ENCODE results near the gene MDGA2. TPM values are rescaled to one million over a fixed set of nuclear protein-coding genes. Genes with fewer than 3 reads are reported as not detected.

MDGA2 gene
- total RNA-seq, 1 experiment from 2014 or later = not detected

DNA sequence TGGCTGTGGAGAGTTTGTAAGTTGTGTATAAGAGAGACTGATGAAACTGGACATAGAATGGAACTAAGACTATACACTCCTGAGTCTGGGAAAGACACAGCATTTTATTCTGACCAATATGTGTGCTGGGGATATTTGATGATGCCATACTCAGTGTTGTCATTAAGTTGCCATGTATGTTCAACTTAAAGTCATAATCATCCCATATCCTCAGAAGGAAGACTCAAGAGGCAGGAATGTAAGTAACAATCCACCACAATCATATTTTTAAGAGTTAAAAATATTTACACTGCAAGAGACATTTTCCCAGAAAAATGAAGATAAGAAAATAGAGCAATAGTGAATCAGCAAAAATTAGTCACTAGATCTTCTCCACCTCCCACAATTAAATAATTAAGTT, 120.1 kb downstream of the MDGA2 start:
- DNase-seq (ENCODE audit: low read depth, low spot score) (no peak), ATAC-seq (no peak)
- no TSS peak for BruUV-seq (replicated peaks)
- H3K79me2 ChIP-seq (ENCODE audit: insufficient read depth, low read length) = no peaks in the 10 kb centered on the region
- intact Hi-C loops (cut with micrococcal nuclease) = no loop called here
- no peak overlapping the region for H2AFZ ChIP-seq (ENCODE audit: low read depth, low read length, poor library complexity, severe bottlenecking)
- ChIA-PET CTCF (no interaction called here), RAD21 (ENCODE audit: low non-redundant PET in 1 of 2, low total read pairs in 2 of 2, uncharacterized antibody in 2 of 2, unreplicated experiment in 2 of 2) (no interaction called here), POLR2A (no interaction called here)
- no peak overlapping the region for H3K27ac ChIP-seq (ENCODE audit: low read depth, low read length)
- no peak overlapping the region for H3K9ac ChIP-seq (ENCODE audit: low read length)
- no peaks in the 10 kb centered on the region for H3K9me3 ChIP-seq (ENCODE audit: control insufficient read depth in 1 of 2, insufficient read depth in 1 of 2, low read depth in 1 of 2, low read length in 2 of 2)
- TF ChIP-seq, protein P1, sequence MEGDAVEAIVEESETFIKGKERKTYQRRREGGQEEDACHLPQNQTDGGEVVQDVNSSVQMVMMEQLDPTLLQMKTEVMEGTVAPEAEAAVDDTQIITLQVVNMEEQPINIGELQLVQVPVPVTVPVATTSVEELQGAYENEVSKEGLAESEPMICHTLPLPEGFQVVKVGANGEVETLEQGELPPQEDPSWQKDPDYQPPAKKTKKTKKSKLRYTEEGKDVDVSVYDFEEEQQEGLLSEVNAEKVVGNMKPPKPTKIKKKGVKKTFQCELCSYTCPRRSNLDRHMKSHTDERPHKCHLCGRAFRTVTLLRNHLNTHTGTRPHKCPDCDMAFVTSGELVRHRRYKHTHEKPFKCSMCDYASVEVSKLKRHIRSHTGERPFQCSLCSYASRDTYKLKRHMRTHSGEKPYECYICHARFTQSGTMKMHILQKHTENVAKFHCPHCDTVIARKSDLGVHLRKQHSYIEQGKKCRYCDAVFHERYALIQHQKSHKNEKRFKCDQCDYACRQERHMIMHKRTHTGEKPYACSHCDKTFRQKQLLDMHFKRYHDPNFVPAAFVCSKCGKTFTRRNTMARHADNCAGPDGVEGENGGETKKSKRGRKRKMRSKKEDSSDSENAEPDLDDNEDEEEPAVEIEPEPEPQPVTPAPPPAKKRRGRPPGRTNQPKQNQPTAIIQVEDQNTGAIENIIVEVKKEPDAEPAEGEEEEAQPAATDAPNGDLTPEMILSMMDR (IDR thresholded peaks at IDR 0.05 in 2 of 3, conservative IDR thresholded peaks at IDR 0.05 in 1 of 3; ENCODE audit: borderline replicate concordance in 1 of 3, insufficient read depth in 1 of 3, low read depth in 2 of 3, low read length in 2 of 3) = no peak
- TF ChIP-seq POLR2A (IDR thresholded peaks at IDR 0.05; ENCODE audit: borderline replicate concordance, extremely low read depth, insufficient read depth, insufficient read length) = no peak
- TF ChIP-seq ELF1 (IDR thresholded peaks at IDR 0.05; ENCODE audit: borderline replicate concordance, low read depth) = no peak
- no peak for TF ChIP-seq POLR2AphosphoS5 (IDR thresholded peaks at IDR 0.05; ENCODE audit: low read depth, low read length)
- TF ChIP-seq FOSL1 (IDR thresholded peaks at IDR 0.05; ENCODE audit: low read depth) = no peak
- TF ChIP-seq EZH2phosphoT487 (IDR thresholded peaks at IDR 0.05; ENCODE audit: borderline replicate concordance) = no peak
- TF ChIP-seq TCF7L2 (IDR thresholded peaks at IDR 0.05; ENCODE audit: borderline replicate concordance, extremely low read depth, insufficient read depth, insufficient read length) = no peak
- TF ChIP-seq ZFX (IDR thresholded peaks at IDR 0.05) = no peak
- H4K20me1 ChIP-seq (ENCODE audit: insufficient read depth) = no peaks in the 10 kb centered on the region
- H3K9me2 ChIP-seq (ENCODE audit: insufficient read depth) = no peaks in the 10 kb centered on the region
- H3K4me3 ChIP-seq (replicated peaks in 1 of 2; ENCODE audit: low read depth in 1 of 2, low read length in 2 of 2) = no peak overlapping the region
- H3K27me3 ChIP-seq (ENCODE audit: insufficient read depth, low read length) = no peaks in the 10 kb centered on the region
- H3K4me1 ChIP-seq (ENCODE audit: control insufficient read depth in 1 of 2, insufficient read depth in 2 of 2, low read length in 2 of 2) = no peaks in the 10 kb centered on the region
- no peak overlapping the region for H3K4me2 ChIP-seq (ENCODE audit: low read length)
- H3K36me3 ChIP-seq (ENCODE audit: control insufficient read depth in 1 of 2, insufficient read depth in 2 of 2, low read length in 2 of 2) = no peaks in the 10 kb centered on the region

DNA sequence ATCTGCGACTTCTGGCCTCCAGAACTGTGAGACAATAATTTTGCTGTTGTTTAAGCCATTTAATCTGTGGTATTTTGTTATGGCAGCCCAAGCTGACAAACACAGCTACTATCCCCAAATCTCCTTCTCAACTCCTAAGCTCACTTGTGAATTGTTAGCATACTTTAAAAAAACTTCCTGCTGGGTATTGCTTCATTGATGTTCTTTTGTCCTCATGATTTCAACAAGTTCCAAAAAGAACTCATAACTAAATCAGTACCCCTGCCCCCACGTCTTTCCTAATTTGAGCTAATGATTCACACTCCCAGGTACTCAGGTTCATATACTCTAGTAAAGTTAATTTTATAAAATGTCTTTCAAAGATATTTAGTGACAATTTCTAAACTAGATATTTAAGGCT, 125.5 kb downstream of the MDGA2 start:
- ATAC-seq = no peak
- Histone ChIP-seq H3K4me3 (replicated peaks in 1 of 2; ENCODE audit: low read depth in 1 of 2, low read length in 2 of 2) (no peak overlapping the region), H3K27me3 (ENCODE audit: insufficient read depth, low read length) (no peaks in the 10 kb centered on the region), H3K36me3 (ENCODE audit: control insufficient read depth in 1 of 2, insufficient read depth in 2 of 2, low read length in 2 of 2) (no peaks in the 10 kb centered on the region), H3K9me3 (ENCODE audit: control insufficient read depth in 1 of 2, insufficient read depth in 1 of 2, low read depth in 1 of 2, low read length in 2 of 2) (no peaks in the 10 kb centered on the region), H3K9ac (ENCODE audit: low read length) (no peak overlapping the region), H3K4me1 (ENCODE audit: control insufficient read depth in 1 of 2, insufficient read depth in 2 of 2, low read length in 2 of 2) (no peaks in the 10 kb centered on the region), H2AFZ (ENCODE audit: low read depth, low read length, poor library complexity, severe bottlenecking) (no peak overlapping the region), H3K79me2 (ENCODE audit: insufficient read depth, low read length) (no peaks in the 10 kb centered on the region), H4K20me1 (ENCODE audit: insufficient read depth) (no peaks in the 10 kb centered on the region), H3K4me2 (ENCODE audit: low read length) (no peak overlapping the region), H3K9me2 (ENCODE audit: insufficient read depth) (no peaks in the 10 kb centered on the region), H3K27ac (ENCODE audit: low read depth, low read length) (no peak overlapping the region)
- ChIA-PET POLR2A (no interaction called here), RAD21 (ENCODE audit: low non-redundant PET in 1 of 2, low total read pairs in 2 of 2, uncharacterized antibody in 2 of 2, unreplicated experiment in 2 of 2) (no interaction called here), CTCF (no interaction called here)
- DNase-seq (ENCODE audit: low read depth, low spot score) = no peak
- intact Hi-C loops (cut with micrococcal nuclease) = no loop called here
- BruUV-seq (replicated peaks) = no TSS peak
- no peak for TF ChIP-seq EZH2 (IDR thresholded peaks at IDR 0.05)
- TF ChIP-seq SP1 (IDR thresholded peaks at IDR 0.05; ENCODE audit: low read depth) = no peak
- no peak for TF ChIP-seq SIN3A (IDR thresholded peaks at IDR 0.05; ENCODE audit: low read depth)
- no peak for TF ChIP-seq ZNF274 (IDR thresholded peaks at IDR 0.05; ENCODE audit: low read depth, low read length)
- TF ChIP-seq, protein P2, sequence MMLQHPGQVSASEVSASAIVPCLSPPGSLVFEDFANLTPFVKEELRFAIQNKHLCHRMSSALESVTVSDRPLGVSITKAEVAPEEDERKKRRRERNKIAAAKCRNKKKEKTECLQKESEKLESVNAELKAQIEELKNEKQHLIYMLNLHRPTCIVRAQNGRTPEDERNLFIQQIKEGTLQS (IDR thresholded peaks at IDR 0.05) = no peak
- TF ChIP-seq, protein P3, sequence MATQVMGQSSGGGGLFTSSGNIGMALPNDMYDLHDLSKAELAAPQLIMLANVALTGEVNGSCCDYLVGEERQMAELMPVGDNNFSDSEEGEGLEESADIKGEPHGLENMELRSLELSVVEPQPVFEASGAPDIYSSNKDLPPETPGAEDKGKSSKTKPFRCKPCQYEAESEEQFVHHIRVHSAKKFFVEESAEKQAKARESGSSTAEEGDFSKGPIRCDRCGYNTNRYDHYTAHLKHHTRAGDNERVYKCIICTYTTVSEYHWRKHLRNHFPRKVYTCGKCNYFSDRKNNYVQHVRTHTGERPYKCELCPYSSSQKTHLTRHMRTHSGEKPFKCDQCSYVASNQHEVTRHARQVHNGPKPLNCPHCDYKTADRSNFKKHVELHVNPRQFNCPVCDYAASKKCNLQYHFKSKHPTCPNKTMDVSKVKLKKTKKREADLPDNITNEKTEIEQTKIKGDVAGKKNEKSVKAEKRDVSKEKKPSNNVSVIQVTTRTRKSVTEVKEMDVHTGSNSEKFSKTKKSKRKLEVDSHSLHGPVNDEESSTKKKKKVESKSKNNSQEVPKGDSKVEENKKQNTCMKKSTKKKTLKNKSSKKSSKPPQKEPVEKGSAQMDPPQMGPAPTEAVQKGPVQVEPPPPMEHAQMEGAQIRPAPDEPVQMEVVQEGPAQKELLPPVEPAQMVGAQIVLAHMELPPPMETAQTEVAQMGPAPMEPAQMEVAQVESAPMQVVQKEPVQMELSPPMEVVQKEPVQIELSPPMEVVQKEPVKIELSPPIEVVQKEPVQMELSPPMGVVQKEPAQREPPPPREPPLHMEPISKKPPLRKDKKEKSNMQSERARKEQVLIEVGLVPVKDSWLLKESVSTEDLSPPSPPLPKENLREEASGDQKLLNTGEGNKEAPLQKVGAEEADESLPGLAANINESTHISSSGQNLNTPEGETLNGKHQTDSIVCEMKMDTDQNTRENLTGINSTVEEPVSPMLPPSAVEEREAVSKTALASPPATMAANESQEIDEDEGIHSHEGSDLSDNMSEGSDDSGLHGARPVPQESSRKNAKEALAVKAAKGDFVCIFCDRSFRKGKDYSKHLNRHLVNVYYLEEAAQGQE (IDR thresholded peaks at IDR 0.05; ENCODE audit: low read depth) = no peak
- no peak for TF ChIP-seq SRF (IDR thresholded peaks at IDR 0.05; ENCODE audit: low read depth)
- no peak for TF ChIP-seq TCF7L2 (IDR thresholded peaks at IDR 0.05; ENCODE audit: borderline replicate concordance, extremely low read depth, insufficient read depth, insufficient read length)
- no peak for TF ChIP-seq ELF1 (IDR thresholded peaks at IDR 0.05; ENCODE audit: borderline replicate concordance, low read depth)
- no peak for TF ChIP-seq POLR2A (IDR thresholded peaks at IDR 0.05; ENCODE audit: borderline replicate concordance, extremely low read depth, insufficient read depth, insufficient read length)
- no peak for TF ChIP-seq RAD21 (IDR thresholded peaks at IDR 0.05; ENCODE audit: low read depth)
- no peak for TF ChIP-seq CEBPB (IDR thresholded peaks at IDR 0.05; ENCODE audit: low read depth)
